ENCODE measurements around the gene ATOH1.
A peak's percentile ranks its signal among the peaks of the same experiment; 100 is the strongest.

The ATOH1 gene

DNA sequence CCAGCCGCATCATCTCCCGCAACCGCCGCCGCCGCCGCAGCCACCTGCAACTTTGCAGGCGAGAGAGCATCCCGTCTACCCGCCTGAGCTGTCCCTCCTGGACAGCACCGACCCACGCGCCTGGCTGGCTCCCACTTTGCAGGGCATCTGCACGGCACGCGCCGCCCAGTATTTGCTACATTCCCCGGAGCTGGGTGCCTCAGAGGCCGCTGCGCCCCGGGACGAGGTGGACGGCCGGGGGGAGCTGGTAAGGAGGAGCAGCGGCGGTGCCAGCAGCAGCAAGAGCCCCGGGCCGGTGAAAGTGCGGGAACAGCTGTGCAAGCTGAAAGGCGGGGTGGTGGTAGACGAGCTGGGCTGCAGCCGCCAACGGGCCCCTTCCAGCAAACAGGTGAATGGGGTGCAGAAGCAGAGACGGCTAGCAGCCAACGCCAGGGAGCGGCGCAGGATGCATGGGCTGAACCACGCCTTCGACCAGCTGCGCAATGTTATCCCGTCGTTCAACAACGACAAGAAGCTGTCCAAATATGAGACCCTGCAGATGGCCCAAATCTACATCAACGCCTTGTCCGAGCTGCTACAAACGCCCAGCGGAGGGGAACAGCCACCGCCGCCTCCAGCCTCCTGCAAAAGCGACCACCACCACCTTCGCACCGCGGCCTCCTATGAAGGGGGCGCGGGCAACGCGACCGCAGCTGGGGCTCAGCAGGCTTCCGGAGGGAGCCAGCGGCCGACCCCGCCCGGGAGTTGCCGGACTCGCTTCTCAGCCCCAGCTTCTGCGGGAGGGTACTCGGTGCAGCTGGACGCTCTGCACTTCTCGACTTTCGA, 654 bp downstream of the ATOH1 start:
- H3K27ac ChIP-seq: no peak overlapping the region
- TF ChIP-seq, protein P1, sequence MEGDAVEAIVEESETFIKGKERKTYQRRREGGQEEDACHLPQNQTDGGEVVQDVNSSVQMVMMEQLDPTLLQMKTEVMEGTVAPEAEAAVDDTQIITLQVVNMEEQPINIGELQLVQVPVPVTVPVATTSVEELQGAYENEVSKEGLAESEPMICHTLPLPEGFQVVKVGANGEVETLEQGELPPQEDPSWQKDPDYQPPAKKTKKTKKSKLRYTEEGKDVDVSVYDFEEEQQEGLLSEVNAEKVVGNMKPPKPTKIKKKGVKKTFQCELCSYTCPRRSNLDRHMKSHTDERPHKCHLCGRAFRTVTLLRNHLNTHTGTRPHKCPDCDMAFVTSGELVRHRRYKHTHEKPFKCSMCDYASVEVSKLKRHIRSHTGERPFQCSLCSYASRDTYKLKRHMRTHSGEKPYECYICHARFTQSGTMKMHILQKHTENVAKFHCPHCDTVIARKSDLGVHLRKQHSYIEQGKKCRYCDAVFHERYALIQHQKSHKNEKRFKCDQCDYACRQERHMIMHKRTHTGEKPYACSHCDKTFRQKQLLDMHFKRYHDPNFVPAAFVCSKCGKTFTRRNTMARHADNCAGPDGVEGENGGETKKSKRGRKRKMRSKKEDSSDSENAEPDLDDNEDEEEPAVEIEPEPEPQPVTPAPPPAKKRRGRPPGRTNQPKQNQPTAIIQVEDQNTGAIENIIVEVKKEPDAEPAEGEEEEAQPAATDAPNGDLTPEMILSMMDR (IDR thresholded peaks at IDR 0.05): no peak
- H3K36me3 ChIP-seq: no peaks in the 10 kb centered on the region
- peaks cover 0 to 75% of the 10 kb centered on the region in 2 donors for H3K27me3 ChIP-seq
- peak overlapping the region; percentile 30 to 44 for H3K4me3 ChIP-seq
- intact Hi-C loops (cut with DNase I; ENCODE audit: low total_unique reads): no loop called here
- DNase-seq: no peak
- H3K9me3 ChIP-seq: no peaks in the 10 kb centered on the region
- peaks cover 0 to 31% (median 23%) of the 10 kb centered on the region in 4 donors for H3K4me1 ChIP-seq

DNA sequence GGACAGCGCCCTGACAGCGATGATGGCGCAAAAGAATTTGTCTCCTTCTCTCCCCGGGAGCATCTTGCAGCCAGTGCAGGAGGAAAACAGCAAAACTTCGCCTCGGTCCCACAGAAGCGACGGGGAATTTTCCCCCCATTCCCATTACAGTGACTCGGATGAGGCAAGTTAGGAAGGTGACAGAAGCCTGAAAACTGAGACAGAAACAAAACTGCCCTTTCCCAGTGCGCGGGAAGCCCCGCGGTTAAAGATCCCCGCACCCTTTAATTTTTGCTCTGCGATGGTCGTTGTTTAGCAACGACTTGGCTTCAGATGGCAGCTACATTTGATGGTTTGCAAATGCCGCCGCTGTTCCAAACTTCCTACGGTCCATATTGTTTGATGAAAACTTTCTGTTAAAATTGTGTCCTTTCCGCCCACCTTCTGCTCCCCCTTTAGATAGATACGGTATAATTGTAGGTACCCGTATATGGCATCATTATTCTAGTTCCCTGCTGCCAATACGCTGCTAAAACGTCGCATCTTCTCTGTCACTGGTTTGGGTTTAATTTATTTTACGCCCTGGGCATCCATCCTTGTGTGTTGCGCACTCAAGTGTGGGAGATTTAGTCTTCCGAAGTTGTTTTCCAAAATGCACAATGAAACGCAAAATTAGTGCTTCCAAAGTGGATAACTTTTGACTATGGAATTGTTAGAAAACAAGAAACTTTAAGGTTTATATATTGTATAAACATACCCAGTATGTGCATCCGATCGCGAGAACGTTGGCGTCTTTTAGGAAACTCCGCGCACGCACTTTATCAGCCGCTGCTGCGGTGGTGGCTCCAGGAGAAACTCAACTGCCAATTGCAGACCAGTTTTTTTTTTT, 1.5 kb downstream of the ATOH1 start:
- no peak for DNase-seq
- Histone ChIP-seq H3K4me3 (peak overlapping the region; percentile 30 to 44), H3K27me3 (peaks cover 0 to 84% of the 10 kb centered on the region in 2 donors)

DNA sequence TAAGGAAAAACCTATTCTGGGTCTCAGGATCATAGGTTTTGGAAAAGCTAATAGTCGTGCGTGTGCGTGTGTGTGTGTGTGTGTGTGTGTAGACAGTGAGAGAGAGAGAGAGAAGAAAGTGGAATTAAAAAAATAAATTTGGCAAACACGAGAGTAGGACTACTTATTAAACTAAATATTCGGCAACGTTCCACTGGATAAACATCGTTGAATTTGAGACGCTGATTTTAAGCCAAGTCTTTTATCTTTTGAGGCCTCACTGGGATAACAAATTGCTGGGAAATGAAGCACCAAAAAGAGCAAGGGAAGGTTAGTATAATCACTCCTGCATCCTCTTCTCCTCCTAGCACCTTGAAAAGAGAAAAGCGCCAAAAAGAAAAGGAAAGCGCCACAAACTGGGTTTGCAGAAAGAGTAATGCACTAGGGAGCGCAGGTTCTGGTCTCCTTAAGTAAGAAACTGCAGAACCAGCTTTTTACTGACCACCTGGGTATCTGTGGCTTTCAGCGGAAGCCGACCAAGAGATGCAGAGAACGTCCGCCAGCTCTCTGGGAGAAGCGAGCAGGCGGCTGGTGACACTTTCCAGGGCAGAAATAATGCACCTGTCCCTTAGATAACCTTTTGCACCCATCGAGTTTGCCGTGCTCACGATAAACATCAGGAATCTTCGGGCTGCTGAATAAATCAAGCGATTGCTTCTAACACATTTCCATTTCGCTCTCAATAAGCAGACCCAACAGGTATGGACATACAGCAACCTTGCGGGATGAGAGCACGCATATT, 3.4 kb downstream of the ATOH1 start:
- TF ChIP-seq, protein P1 (IDR thresholded peaks at IDR 0.05): no peak
- no peaks in the 10 kb centered on the region for H3K9me3 ChIP-seq
- no peak overlapping the region for H3K27ac ChIP-seq
- intact Hi-C loops (cut with DNase I; ENCODE audit: low total_unique reads): no loop called here
- DNase-seq: no peak
- H3K4me3 ChIP-seq: no peak overlapping the region
- H3K27me3 ChIP-seq: peaks cover 0 to 80% of the 10 kb centered on the region in 2 donors
- H3K36me3 ChIP-seq: no peaks in the 10 kb centered on the region
- peaks cover 0 to 30% (median 23%) of the 10 kb centered on the region in 4 donors for H3K4me1 ChIP-seq

More for the DNA sequence above, 1.5 kb downstream of the ATOH1 start:
- H3K9me3 ChIP-seq: no peaks in the 10 kb centered on the region
- TF ChIP-seq, protein P1 (IDR thresholded peaks at IDR 0.05): no peak
- no peak overlapping the region for H3K27ac ChIP-seq
- H3K36me3 ChIP-seq: no peaks in the 10 kb centered on the region
- intact Hi-C loops (cut with DNase I; ENCODE audit: low total_unique reads): no loop called here
- H3K4me1 ChIP-seq: peaks cover 0 to 31% (median 23%) of the 10 kb centered on the region in 4 donors

DNA sequence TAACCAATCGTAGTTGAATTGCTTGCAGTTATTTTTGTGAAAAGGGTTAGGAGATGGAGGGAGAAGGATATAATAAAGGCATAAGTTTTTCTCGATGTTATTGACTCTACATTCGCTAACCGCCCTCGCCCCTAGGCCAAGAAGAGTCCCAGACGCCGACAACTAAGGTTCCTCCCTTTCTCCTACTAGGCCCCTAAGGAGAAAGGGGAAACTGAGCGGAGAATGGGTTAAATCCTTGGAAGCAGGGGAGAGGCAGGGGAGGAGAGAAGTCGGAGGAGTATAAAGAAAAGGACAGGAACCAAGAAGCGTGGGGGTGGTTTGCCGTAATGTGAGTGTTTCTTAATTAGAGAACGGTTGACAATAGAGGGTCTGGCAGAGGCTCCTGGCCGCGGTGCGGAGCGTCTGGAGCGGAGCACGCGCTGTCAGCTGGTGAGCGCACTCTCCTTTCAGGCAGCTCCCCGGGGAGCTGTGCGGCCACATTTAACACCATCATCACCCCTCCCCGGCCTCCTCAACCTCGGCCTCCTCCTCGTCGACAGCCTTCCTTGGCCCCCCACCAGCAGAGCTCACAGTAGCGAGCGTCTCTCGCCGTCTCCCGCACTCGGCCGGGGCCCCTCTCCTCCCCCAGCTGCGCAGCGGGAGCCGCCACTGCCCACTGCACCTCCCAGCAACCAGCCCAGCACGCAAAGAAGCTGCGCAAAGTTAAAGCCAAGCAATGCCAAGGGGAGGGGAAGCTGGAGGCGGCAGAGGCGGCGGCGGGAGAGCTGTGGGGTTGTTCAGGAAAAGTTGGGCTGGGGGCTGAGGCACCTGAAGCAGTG, 5.9 kb downstream of the ATOH1 start:
- peaks cover 0 to 58% of the 10 kb centered on the region in 2 donors for H3K27me3 ChIP-seq
- no peak overlapping the region for H3K27ac ChIP-seq
- H3K4me1 ChIP-seq: peaks cover 0 to 6% (median 4%) of the 10 kb centered on the region in 4 donors
- H3K4me3 ChIP-seq: no peak overlapping the region
- TF ChIP-seq, protein P1 (IDR thresholded peaks at IDR 0.05): no peak
- H3K9me3 ChIP-seq: no peaks in the 10 kb centered on the region
- intact Hi-C loops (cut with DNase I; ENCODE audit: low total_unique reads): no loop called here
- H3K36me3 ChIP-seq: no peaks in the 10 kb centered on the region
- no peak for DNase-seq

Measured in tibial artery (tissue), 4 donors.